Measurements from ENCODE around the gene NFIA.
"Not testable (repeated sequence)": the region's sequence is repeated elsewhere in the genome, so short reads cannot be mapped to it uniquely, and the experiment has no call there.

Gene NFIA

DNA sequence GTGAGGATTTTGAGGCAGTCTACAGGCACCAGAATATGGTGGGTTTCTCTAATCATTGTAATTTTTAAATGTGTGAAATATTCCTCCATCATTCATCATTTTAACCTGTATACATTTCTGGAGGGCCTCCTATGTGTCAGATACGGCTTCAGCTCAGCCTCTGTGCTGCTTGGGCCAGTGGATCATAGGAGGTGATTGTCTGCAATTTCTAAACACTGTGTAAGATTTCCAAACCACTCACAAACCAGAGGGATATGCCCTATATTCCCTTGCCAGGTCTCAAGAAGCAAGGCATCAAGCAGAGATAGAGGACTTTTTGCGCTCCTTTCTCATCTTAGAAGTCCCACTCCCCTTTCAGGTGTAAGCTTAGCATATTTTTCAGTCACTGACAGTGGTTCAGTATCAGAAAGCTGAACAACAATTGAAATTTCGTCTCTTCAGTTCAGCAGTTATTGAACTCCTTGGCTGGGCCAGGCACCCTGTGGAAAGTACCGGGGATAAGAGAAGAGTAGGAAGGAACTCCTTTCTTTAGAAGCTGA is 190.9 kb downstream of the NFIA start:
- DNase-seq (ENCODE audit: low read depth): no peak

DNA sequence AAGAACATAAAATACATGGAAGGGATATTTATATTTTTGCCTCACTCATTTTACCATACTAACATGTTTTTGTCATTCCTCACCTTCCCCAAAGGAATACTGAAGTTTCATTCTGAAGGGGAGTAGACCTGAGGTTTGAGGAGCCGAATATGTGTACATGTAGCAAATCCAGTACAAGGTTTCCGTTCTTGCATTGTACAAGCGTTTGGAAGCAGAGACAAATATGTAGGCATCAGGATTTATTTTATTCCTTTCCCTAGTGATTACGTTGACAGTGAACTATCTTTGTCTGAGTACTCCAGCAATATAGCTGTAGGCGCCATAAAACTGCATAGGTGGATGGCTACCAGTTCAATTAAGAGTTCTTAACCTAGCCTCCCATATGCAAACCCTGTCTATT is 191.5 kb downstream of the NFIA start:
- DNase-seq (ENCODE audit: low read depth): no peak

DNA sequence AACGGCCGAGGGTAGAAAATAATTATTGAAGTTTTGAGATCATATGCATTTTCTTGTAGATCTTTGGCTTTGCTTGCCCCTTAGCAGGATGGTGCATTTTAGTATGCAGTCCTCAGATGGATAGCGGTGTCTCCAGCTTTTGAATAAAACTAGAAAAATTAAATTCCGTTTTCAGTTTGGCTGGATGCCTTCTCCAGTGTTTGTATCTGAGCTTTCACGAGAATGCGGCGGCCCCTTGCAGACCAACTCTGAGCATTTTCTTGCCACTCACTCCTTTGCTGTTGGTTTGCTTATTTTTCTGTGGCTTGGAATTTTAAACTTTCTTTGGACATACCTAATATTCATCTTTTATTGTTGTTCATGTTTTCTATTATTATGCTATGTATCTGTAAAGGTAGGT is 192.6 kb downstream of the NFIA start:
- DNase-seq (ENCODE audit: low read depth): no peak

DNA sequence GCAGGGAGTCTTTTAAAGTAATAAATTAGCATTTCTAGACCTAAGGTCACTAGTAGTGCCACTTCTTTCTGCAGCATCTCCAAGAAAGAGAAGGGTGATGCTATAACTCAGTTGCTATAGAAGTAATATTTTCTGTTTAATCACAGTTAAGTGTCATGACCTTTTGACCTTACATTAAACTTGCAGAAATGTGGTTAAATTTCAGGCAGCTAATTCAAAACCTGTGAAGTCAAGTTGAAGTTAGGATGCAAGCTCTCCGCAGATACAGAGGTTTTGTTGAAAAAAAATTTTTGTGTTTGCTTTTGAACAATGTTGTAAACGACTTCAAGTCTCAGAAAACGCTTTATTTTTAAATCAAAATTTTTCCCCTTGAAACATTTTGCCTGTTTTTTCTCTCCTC is 193.9 kb downstream of the NFIA start:
- no peak for DNase-seq (ENCODE audit: low read depth)

DNA sequence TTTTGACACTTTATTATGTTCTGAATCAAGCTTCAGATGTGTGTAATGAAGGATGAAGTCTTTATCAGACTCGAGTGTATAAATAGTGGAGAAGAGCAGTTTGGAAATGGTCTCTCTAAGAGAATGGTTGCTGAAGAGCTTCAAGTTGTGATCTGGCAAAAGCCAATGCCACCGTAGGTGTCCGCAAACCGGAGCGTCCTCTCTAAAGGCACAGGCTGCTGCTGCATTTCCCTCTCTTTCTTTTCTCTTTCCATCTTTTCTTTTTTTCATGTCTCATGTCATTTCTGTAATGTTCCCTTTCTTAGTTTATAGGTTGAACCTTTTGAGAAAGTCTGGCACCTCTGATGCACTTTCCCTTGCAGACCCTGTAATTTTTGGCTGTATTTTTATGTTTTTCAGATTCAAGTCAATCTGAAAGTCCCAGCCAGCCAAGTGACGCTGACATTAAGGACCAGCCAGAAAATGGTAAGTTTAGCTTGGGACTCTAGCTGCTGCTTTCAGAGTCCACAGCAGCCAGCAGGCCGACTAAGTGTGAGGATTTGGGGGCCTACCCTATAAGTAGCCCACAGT is 194.8 kb downstream of the NFIA start:
- no peak for DNase-seq (ENCODE audit: low read depth)

DNA sequence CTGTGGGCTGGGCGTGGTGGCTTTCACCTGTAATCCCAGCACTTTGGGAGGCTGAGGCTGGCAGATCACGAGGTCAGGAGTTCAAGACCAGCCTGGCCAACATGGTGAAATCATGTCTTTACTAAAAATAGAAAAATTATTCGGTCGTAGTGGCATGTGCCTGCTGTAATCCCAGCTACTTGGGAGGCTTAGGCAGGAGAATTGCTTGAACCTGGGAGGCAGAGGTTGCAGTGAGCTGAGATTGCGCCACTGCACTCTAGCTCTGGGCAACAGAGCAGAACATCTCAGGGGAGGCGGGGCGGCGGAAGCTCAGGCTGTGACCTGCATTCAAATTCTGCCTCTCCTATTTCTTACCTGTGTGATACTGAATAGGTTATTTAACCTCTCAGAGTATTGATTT is 196.1 kb downstream of the NFIA start:
- DNase-seq (ENCODE audit: low read depth): not testable (repeated sequence)

DNA sequence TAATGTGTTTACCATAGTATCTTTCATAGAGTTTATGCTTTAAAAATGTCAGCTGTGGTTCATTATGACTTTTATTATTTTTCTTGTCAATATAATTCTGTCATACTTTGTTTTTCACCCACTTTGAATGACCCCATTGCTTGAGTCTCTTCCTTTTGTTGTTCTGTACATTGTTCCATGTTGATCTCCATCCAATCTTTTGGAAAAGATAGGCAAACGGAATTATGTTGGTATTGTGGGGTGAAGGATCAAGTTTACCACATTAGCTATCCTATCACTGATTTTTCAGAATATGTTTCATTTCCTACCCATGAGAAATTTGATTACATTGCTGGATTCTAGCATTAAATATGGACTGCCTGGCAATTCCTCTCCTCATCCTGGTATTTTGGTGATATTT is 196.6 kb downstream of the NFIA start:
- DNase-seq (ENCODE audit: low read depth): no peak

DNA sequence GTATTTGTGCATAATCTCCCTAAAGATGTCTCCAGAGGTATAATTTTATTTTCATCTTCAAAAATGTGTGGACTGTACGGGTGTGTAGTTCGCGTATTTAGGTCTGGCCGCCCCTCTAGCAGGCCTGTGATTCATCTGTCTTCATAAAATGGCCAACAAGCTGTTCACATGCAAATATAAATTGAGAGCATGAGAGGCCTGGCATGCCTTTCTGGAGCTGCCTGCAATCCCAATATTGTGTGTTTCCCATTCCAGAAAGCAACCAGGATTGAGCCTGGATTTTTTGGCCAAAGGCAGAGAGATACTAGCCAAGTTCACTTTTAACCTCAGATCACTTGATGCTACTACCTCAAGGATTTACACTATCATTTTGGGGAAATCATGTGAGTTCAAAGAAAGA is 197.2 kb downstream of the NFIA start:
- DNase-seq (ENCODE audit: low read depth): no peak

DNA sequence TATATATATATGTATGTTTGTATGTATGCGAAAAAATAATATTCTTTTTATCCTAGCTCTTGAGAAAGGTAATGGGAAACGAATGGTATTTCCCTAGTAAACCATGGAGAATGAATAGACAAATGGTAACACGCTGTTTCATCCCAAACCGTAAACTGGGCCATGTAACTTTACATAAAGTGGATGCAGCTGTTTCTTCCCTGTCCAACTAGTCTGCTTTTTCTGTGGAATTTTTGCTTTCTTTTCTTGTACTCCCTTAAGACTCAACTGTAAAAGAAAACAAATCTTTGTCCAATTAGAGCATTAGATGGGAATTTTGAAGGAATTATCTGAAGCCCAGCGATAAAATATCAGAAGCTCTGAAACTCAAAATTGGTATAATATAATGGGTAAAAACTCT is 198.1 kb downstream of the NFIA start:
- no peak for DNase-seq (ENCODE audit: low read depth)

DNA sequence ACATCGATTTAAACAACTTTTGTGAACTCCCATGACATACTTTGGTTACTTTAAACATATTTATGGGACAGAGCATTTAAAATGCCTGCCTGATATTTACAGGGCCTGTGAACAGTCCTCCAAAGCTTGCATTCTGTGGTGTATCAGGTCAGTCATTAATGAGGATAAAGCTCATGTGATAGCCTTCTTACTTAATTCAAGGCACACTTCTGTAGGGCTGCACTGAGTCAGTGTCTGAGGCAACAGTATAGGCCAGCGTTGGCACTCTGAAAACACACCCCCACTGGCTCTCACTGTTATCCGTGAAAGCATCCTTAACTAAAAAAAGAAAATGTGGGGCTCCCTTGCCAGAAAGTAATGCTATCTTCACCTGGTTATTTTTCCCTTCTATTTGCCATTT is 200.0 kb downstream of the NFIA start:
- no peak for DNase-seq (ENCODE audit: low read depth)

DNA sequence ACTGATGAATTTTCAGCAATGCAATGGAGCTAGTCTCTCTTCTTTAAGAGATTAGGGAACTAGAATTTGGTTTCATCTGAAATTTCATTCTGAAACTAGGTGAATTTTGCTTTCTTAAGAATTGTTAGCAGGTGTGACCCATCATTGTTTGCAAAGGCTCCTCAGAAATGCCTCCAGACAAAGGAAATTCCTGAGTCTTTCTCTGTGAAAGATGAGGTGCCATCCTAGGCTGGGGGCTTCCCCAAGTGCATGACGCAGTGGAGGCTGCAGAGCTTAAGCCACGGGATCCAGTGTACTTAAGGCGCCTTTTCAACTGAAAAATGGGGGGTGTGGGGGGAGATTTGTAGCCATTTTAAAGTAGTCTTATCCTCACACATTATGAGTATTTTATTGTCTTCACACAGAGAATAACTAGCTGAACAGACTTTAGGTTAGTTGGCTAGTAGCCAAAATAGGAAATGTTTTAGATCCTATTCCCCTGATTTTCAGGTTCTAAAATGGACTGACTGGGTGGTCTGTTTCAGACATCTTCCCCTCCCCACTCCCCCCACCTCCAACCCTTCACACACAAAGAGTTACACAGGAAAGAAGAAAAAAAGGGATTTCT is 202.0 kb downstream of the NFIA start:
- no peak for DNase-seq (ENCODE audit: low read depth)

DNA sequence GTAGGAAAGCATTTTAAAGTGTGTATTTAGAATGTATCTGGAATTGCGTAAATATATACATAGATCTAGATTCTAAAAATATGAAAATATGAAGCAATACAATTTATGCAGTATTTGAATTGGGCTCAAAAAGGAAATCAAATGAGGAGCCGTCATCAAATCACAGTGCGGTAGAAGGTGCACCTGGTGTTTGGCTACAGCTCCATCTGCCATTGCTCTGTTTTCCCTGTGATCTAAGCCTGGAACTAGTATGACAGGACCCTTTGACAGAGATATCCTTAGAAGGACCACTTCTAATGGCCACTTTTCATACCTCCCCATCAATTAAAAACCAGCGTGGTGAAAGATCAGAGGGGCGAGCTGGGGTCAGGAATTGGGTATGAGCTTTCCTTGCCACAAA is 202.6 kb downstream of the NFIA start:
- DNase-seq (ENCODE audit: low read depth): no peak

DNA sequence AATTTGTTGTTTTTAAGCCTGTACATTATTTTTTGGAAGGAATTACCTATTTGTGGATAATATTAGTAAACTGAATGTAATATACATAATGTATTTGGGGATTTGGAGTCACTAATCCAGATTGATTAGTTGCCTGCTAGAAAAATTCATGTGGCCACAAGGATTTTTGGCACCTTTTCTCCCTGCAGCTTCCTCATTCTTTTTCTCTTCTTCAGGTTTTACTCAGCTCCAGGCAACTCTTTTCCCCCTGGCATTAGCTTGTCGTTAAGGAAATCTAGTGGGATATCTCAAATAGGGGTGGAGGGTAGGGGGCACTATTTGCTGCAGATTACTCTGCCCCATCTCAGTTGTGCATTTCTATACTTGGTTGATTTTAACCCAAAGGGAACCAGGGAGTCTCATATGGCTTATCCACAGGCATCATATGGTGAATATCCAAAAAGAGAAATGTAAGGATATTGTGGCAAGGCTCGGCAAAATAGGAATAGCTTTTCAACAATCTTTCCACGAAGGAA is 203.1 kb downstream of the NFIA start:
- no peak for DNase-seq (ENCODE audit: low read depth)

DNA sequence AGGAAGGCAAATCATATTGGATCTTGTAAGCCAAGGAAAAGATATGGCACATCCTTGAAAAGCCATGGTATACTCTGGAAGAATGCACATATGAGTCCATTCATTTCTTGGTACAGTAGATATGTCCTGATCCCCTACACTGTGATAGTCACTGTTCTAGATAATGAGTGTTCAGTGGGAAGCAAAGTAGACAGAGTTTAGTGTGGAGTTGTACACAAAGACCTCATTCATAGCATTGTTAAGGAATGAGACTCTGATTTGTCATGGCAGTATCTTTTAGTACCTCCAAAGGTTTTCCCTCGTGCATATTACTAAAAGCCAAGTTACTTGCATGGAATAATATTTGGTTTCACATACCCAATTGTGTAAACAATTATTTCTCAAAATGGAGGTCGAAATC is 204.7 kb downstream of the NFIA start:
- no peak for DNase-seq (ENCODE audit: low read depth)

DNA sequence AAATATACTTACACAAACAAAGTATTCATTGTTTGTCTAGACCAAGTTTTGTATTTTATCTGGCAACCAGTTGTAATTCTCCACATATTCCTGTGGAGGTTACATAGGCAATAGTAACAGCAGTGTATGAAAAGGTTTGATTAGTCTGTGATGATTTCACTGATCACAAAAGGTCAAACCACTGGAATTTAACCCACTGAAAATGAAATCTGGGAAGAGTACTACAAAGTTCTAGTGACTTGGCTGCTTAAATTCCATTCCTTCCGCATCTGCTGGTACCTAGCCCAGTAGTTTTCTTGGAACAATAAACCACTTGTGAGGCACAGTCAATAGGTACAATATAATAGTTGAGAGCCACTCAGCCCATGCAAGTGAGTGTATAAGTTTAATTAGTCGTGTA is 205.4 kb downstream of the NFIA start:
- no peak for DNase-seq (ENCODE audit: low read depth)

DNA sequence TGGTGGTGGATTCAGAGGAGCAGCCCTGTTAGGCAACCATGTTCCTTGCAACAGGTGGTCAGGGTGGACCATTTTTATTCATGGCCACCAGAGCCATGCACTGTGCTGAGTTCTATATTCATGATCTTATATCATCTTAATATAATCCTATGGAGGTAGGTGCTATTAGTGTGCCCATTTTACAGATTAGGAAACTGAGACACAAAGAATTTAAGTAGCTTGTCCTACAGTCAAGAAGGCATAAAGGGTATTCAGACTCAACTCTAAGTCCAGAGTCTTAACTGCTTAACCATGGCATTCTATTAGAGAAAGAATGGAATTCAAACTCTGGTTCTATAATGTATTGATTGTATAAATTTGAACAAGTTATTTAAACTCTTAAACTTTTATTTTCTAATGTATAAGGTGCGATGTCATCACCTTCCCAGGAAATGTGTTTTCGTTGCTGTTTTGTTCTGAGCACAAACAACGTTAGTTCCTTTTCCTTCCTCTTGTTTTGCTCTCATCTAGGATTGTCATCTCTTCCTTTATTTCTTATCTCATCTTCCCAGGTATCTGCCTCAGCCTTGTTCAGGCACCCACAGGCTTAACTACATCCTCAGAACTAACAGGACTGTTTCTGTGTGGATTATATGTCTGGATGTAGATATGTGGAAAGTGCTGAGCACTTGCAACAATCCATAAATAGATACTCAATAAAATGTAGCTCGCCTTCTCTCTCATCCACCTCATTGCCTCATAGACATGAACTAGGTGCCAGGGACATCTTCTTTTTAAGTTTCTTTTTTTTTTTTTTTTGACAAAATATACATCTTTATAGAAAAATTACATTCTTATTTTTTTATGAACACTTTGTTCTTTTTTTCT is 207.1 kb downstream of the NFIA start:
- no peak for DNase-seq (ENCODE audit: low read depth)

DNA sequence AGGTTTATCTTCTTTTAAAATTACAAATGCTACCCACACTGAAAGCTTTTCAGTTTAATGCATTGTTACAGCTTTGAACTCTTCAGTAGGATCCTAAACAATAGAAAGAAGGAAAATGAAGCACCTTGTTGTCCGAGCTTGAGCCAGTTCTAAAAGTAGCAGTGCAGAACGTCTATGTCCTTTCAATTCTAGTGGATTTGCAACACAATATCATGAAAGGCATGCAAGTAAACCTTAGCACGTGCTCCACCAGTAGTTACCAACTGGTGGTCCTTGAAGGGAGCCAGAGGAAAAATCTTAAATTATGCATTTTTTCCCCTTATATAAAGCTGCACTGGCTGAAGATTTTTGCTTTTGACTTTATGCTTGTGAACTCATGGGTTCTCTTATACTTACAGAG is 208.2 kb downstream of the NFIA start:
- no peak for DNase-seq (ENCODE audit: low read depth)

DNA sequence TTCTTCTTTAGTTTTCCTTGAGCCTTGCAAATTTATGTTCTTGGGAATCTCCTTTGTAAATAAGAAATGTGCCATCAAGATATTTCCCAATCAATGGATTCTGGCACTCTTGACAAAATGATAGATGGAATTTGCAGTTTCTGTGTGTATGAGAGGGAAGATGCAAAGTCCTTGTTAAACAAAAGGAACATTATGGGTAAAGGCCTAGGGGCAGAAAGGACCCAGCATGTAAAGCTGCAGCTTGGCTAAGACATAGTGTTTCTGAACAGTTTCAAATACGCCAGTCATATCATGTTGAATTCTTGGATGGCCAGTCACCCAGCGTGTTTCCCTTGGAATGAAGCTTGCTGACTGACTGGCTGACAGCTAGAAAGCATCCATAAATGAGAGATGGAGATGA is 210.8 kb downstream of the NFIA start:
- no peak for DNase-seq (ENCODE audit: low read depth)

DNA sequence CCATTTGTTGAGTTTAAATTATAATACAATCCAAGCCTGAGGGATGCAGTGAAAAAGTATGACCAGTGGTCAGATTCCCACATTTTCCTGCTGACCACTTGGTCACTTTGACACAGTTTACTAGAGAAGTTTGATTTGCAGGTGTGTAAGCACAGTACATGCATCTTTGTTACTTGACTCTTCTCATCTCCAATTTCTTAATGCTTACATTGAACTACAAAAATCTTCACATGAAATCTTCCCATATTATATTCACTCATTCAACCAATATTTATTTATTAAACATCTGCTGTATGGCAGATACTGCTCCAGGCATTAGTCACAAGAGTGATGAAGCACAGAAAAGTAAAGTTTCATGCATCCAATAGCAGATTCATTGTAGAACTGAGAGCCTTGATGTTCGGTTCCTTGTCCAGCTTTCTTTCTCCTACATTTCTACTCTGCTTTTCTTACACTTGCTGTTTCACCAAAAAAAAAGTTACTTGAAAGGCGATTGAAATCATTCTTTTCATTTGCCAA is 211.7 kb downstream of the NFIA start:
- DNase-seq (ENCODE audit: low read depth): no peak

DNA sequence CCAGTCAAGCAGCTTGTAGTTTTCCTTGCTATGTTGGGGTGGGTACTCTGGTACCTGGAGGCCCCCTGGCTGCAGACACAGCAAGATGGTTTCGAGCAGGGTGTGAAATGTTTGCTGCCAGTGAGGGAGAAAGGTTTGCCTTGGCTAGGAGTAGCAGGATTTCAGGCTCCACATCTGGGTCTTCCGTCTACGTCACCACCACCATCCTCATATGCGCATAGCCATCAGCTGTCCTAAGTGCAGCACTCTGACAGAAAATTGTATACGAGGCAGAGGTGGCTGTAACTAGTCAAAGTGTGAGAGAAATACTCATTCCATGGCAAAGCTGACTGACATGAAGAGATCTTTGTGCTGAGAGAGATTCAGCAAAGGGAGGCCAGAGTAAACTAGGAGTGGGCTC is 212.6 kb downstream of the NFIA start:
- no peak for DNase-seq (ENCODE audit: low read depth)

DNA sequence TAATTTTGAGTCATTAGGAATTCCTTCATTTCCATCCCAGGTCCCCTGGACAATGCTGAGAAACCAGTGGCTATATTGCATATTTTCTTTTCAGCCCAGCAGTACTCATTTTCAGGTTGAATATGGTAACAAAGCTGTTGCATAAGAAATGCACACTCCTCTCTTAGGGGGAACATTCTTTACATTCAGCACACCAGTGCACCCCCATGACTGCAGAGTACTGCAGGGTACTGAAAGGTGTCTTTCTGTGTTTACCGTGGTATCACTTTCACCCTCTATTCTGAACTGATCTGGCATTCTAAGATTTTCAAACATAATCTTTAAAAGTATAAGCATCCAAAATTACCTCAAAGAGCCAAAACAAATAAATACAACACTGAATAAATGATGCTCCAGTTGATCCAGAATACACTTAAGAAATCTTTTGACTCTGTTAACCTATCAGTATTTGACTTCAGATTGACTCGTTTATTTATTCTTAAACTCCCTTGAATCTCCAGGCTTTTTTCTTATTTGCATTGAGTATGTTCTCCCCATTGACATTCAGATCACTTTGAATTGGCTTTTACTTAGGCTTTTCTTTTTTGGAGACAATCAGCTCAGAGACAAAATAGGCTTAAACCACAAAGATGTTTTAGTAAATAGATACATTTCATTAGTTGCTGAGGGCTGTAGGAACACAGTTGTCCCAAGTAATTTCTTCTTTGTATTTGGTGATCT is 213.6 kb downstream of the NFIA start:
- DNase-seq (ENCODE audit: low read depth): no peak

DNA sequence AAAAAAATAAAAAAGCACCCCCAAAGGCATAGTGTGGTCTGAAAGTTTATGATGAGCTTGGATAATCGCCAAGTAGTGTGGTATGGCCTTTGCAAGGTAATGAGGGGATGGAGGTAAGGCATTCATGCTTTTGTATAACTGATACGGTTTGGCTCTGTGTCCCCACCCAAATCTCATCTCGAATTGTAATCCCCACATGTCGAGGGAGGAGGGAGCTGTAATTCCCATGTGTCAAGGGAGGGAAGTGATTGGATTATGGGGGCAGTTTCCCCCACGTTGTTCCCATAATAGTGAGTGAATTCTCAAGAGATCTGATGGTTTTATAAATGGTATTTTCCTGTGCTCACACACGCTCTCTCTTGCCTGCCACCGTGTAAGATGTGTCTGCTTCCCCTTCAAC is 215.5 kb downstream of the NFIA start:
- no peak for DNase-seq (ENCODE audit: low read depth)

Data from stimulated activated CD8-positive, alpha-beta memory T cell treated with anti-CD3 and anti-CD28 coated beads, Interleukin-15, amount 100 ng/mL, for 24 hours (primary cell).